MM.1S (cell line): ENCODE results near the gene NDUFB8.

Experiments used
- CTCF ChIP-seq: fragments of 300-600 bp; sonication (generic); IDR thresholded peaks from 2 replicates; pipeline ENCODE4 v1.5.1; 2016; ENCODE audit warnings: antibody characterized with exemption, low read length, mixed read lengths
- EZH2 ChIP-seq: fragments of 300-600 bp; sonication (generic); optimal IDR thresholded peaks from 2 replicates; pipeline ENCODE3; 2017; ENCODE audit warnings: low read depth, mild to moderate bottlenecking, antibody characterized with exemption, low read length, mixed read lengths

GRCh38 chr10:100551738-100552137 lies 22.1 kb upstream of the NDUFB8 start:
- TF ChIP-seq CTCF = no peak
- TF ChIP-seq EZH2 = no peak
